OCI-LY1 (cell line): ENCODE results near the gene MON1A.
"Not testable (repeated sequence)": the region's sequence is repeated elsewhere in the genome, so short reads cannot be mapped to it uniquely, and the experiment has no call there.

Source experiments
- EZH2 ChIP-seq: fragments of 200-600 bp; sonication (generic), shearing (Covaris generic); IDR thresholded peaks from 2 replicates; pipeline ENCODE4 v1.8.0; 2017; ENCODE audit warnings: borderline replicate concordance, mixed run types, mild to moderate bottlenecking, antibody characterized with exemption, low read length, moderate library complexity, mixed read lengths
- TF ChIP-seq, protein P1 (sequence below): fragments of 200-600 bp; sonication (generic), shearing (Covaris generic); IDR thresholded peaks from 2 replicates; pipeline ENCODE4 v1.5.1; 2017; ENCODE audit warnings: mild to moderate bottlenecking, antibody characterized with exemption, low read length, moderate library complexity, mixed read lengths

DNA sequence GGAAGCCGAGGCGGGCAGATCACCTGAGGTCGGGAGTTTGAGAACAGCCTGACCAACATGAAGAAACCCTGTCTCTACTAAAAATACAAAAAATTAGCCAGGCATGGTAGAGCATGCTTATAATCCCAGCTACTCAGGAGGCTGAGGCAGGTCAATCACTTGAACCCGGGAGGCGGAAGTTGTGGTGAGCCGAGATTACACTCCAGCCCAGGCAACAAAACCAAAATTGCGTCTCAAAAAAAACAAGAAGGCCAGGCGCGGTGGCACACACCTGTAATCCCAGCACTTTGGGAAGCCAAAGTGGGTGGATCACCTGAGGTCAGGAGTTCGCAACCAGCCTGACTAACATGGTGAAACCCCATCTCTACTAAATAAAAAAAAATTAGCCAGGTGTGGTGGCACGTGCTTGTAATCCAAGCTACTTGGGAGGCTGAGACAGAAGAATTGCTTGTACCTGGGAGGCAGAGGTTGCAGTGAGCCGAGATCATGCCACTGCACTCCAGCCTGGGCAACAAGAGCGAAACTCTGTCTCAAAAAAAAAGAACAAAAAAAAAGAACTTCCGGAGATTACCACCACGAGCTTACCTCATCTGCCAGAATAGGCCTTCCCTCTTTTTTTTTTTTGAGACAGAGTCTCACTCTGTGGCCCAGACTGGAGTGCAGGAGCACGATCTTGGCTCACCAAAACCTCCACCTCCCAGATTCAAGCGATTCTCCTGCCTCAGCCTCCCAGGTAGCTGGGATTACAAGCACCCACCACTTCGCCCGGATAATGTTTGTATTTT is 11.6 kb downstream of the MON1A start:
- TF ChIP-seq, protein P1, sequence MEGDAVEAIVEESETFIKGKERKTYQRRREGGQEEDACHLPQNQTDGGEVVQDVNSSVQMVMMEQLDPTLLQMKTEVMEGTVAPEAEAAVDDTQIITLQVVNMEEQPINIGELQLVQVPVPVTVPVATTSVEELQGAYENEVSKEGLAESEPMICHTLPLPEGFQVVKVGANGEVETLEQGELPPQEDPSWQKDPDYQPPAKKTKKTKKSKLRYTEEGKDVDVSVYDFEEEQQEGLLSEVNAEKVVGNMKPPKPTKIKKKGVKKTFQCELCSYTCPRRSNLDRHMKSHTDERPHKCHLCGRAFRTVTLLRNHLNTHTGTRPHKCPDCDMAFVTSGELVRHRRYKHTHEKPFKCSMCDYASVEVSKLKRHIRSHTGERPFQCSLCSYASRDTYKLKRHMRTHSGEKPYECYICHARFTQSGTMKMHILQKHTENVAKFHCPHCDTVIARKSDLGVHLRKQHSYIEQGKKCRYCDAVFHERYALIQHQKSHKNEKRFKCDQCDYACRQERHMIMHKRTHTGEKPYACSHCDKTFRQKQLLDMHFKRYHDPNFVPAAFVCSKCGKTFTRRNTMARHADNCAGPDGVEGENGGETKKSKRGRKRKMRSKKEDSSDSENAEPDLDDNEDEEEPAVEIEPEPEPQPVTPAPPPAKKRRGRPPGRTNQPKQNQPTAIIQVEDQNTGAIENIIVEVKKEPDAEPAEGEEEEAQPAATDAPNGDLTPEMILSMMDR, result not testable (repeated sequence)
- not testable (repeated sequence) for TF ChIP-seq EZH2
